GM20431 (cell line): ENCODE measurements around the gene TSHZ2.

ENCODE experiments used
- in situ Hi-C: fragments of 300-500 bp; cut with MseI, MboI; formaldehyde crosslinking; loops from one replicate; pipeline ENCODE4 v1.15.0; 2020; ENCODE audit warnings: low sequenced_read_pairs; ENCODE audit not compliant: unreplicated experiment

Gene TSHZ2

GRCh38 chr20:53216856-53217576 lies 244.9 kb downstream of the TSHZ2 start:
- in situ Hi-C loops: no loop called here

- in situ Hi-C loops: no loop called here
These were observed 248.5 kb downstream of the TSHZ2 start for GRCh38 chr20:53220482-53221307.

GRCh38 chr20:53221731-53222130 lies 249.6 kb downstream of the TSHZ2 start:
- in situ Hi-C loops: no loop called here

- in situ Hi-C loops: no loop called here
These were observed 250.3 kb downstream of the TSHZ2 start for GRCh38 chr20:53222416-53222815.

DNA sequence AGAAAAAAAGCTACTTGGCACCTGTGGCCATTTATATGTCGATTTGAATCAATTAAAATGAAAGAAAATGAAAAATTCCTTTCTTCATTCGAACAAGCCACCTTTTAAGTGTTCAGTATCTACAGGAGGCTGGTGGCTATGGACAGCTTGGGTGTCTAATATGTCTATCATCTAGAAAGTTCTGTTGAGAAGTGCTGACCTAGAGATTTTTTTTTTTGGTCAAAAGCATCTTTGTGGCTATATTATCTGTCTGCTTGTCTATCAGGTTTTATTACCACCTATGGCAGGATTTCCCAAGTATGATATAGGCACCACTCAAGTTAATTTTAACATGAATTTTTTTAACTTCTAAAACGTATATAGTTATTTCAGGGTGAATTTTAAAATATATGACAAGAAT lies 250.8 kb downstream of the TSHZ2 start:
- in situ Hi-C loops: no loop called here

DNA sequence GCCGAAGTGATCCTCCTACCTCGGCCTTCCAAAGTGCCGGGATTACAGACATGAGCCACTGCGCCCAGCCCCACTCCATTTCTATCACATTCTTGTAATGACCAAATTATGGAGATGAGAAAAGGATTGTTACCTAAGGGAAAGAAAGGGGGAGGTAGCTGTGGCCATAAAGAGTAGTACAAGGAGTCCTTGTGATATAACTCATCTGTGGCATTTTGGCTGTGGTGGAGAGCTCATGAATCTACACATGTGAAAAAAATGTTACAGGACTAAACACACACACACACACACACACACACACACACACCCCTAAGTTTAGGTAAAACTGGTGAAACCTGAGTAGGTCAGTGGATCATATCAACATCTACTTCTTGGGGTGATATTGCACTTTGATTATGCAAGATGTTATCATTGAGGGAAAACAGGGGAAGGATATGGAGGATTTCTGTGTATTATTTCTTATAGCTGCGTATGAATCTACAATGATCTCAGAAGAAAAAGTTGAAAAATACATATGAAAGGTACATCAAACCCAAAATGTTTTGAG lies 251.5 kb downstream of the TSHZ2 start:
- in situ Hi-C loops: no loop called here

DNA sequence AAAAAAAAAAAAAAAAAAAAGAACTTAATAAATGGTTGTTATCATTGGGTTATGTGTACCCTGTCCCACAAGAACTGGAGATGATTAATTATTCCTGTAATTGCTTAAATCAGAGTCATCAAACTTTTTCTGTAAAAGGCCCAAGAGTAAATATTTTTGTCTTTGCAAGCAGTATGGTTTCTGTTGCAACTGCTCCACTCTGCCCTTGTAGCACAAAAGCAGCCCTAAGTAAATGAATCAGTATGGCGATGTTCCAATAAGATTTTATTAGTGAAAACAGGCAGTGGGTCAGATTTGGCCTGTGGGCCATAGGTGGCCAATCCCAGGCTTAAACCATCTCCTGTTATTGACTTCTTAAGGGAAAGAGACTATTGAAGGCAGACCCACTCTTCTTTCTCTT lies 252.7 kb downstream of the TSHZ2 start:
- in situ Hi-C loops: no loop called here

DNA sequence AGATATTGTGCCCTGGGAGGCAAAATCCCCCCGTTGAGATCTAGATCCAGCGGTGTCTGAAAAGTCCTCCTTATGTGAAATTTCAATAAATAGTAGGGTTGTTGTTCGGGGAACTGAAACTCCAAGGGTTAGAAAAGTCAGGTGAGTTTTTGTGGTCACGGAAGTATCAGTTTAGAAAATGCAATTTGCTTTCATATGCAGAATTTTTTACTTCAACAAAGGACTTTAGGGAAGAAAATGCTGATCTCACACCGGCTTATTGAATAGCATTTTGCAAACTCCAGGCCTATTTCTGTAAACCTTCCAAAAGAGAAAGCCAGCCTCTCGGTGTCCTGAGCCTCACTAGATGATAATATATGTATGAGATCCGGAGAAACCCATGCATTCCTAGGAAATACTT lies 254.7 kb downstream of the TSHZ2 start:
- in situ Hi-C loops: no loop called here

DNA sequence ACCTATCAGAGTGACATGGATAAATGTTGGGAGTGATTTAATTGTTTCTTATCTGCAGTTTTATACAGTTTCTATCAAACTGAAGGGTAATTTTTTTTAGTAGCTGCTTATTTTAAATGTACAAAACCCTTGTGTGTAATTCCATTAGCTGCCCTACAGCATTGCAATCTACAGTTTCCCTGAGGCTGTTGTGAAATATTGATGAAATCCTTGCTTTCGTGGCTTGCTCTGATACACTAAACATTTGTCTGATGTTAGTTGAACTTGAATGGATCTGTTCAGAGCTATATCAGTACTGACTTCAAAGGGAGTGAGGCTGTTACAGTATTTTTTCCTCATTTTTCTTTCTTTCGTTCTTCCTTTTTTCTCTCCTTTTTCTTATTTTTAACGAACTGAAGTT lies 255.4 kb downstream of the TSHZ2 start:
- in situ Hi-C loops: no loop called here

GRCh38 chr20:53231061-53231460 lies 258.9 kb downstream of the TSHZ2 start:
- in situ Hi-C loops: no loop called here

DNA sequence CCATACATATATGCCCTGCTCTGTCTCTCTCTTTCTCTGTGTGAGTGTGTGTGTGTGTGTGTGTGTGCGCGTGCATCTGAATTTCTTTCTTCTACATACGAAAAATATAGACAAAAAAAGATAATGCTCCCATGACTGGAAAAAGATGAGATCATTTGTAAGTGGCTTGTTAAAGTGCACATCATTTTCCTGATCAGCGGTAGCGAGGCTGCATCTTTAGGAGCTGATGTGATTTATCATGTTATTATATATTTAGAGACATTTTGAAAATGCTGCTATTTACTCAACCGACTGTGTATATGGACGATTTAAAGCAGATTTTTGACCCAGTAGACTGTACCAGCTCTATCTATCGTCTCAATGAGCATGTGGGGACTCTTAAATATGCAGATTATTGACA lies 265.3 kb downstream of the TSHZ2 start:
- in situ Hi-C loops: no loop called here

GRCh38 chr20:53238121-53238660 lies 266.0 kb downstream of the TSHZ2 start:
- in situ Hi-C loops: no loop called here

DNA sequence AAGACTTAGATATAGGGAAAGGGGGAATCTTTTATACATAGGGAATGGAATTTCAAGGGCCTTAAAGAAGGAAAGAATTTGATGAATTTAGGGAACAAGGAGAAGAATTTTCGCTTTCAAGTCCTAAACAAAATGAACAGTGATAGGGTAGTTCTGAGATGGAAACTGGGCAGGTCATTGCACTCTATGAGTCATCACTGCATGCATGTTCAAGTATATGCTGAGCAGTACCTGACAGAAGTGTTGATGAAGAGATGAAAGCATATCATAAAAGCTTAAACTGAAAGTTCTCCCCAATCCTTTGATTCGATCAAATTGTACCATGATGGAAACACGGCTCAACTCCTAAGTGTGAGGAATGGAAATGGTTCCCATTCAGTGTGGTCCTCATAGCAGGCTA lies 271.0 kb downstream of the TSHZ2 start:
- in situ Hi-C loops: no loop called here

- in situ Hi-C loops: no loop called here
These were observed 272.6 kb downstream of the TSHZ2 start for GRCh38 chr20:53244711-53245110.

DNA sequence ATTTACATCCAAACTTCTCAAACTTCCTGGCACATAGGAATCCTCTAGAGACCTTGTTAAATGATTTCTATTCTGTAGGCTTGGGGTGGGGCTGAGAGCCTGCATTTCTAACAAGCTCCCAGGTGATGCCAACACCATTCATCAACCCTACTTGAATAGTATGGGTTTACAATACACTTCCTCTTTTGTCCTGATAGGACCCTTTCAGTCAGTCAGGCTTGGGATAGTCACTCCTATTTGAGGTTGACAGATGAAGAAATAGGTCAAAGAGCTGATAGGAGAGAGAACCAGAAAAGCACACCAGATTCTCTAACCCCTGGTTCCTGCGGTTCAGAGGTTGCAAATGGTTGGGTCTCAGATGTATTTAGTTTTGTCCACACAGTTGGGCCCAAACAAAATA lies 273.4 kb downstream of the TSHZ2 start:
- in situ Hi-C loops: no loop called here

GRCh38 chr20:53247468-53248103 lies 275.4 kb downstream of the TSHZ2 start:
- in situ Hi-C loops: no loop called here

DNA sequence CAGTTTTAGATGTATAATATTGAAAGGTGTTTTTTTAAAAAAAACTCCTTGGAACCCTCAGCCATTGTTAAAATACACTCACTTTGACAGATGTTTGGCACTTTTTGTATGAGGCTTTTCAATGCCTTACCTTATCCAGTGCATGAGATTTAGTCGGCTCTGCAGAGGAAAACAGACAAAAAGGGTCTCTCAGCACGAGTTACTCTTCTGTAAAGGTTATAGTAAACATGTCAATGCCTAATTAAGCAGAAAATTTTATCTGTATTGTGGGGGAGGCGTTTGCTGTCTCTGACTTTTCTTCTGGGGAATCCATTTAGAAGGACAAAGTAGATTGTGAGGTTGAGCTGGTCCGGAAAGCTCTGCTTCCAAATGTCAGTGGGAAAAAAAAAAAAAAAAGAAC lies 278.3 kb downstream of the TSHZ2 start:
- in situ Hi-C loops: no loop called here

DNA sequence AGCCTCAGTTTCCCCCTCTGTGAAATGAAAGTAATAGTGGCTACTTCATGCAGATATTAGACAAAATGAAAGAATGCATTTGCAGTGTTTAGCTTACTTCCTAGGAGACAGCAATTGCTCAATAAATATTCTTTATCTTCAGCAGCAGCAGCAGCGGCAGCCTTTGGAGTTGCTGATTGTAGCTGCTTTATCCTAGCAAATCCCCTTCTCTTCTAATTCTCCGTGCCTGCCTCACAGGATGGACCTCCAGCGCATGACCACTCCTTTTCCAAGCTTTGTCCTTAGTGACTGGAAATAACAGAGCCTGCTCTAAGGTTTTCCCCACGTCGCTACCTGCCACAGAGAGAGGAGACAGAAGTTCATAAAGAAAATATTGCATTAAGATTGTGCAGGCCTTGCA lies 279.8 kb downstream of the TSHZ2 start:
- in situ Hi-C loops: no loop called here

- in situ Hi-C loops: no loop called here
These were observed 281.5 kb downstream of the TSHZ2 start for GRCh38 chr20:53253668-53254067.

DNA sequence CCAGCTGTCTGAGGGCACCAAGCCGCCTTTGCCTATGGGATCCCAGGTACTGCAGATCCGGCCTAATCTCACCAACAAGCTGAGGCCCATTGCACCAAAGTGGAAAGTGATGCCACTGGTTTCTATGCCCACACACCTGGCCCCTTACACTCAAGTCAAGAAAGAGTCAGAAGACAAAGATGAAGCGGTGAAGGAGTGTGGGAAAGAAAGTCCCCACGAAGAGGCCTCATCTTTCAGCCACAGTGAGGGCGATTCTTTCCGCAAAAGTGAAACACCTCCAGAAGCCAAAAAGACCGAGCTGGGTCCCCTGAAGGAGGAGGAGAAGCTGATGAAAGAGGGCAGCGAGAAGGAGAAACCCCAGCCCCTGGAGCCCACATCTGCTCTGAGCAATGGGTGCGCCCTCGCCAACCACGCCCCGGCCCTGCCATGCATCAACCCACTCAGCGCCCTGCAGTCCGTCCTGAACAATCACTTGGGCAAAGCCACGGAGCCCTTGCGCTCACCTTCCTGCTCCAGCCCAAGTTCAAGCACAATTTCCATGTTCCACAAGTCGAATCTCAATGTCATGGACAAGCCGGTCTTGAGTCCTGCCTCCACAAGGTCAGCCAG lies 283.0 kb downstream of the TSHZ2 start:
- in situ Hi-C loops: no loop called here
